Fibroblast of lung (primary cell): Measurements from ENCODE around the gene HMG20A. TPM values are rescaled to one million over a fixed set of nuclear protein-coding genes. Genes with fewer than 3 reads are reported as not detected.

Source experiments
- DNase-seq, 2 donors: peaks; one replicate each; pipeline versions ENCODE4 v3.0.0 to v3.0.0-alpha.2; 2010; ENCODE audit warnings: low read depth in 2 of 2
- H2AFZ ChIP-seq: 2 replicates; pipeline ENCODE4 v1.5.1; 2012; ENCODE audit warnings: low read length, control low read depth, inconsistent platforms
- H3K27ac ChIP-seq: 2 replicates; pipeline ENCODE4 v1.5.1; 2011; ENCODE audit warnings: low read length, control low read depth; ENCODE audit not compliant: insufficient read depth
- H3K27me3 ChIP-seq: 2 replicates; pipeline ENCODE4 v1.5.1; 2011; ENCODE audit warnings: mild to moderate bottlenecking, low read length; ENCODE audit not compliant: control insufficient read depth, insufficient read depth
- H3K36me3 ChIP-seq: 2 replicates; pipeline ENCODE4 v1.5.1; 2011; ENCODE audit warnings: low read length; ENCODE audit not compliant: control insufficient read depth, insufficient read depth
- H3K4me1 ChIP-seq: 2 replicates; pipeline ENCODE4 v1.5.1; 2011; ENCODE audit warnings: low read length; ENCODE audit not compliant: control insufficient read depth, insufficient read depth; ENCODE audit errors: extremely low read depth
- H3K4me2 ChIP-seq: 2 replicates; pipeline ENCODE4 v1.5.1; 2011; ENCODE audit warnings: low read length, control low read depth; ENCODE audit not compliant: insufficient read depth; ENCODE audit errors: extremely low read depth
- H3K4me3 ChIP-seq, 4 experiments: fragments of 200-600 bp in 1 of 4; sonication (generic) in 1 of 4; replicated peaks in 1 of 4; 2 replicates each; pipeline ENCODE4 v1.5.1; 2011 to 2016; ENCODE audit warnings: low read length in 4 of 4, low read depth in 3 of 4, mild to moderate bottlenecking in 3 of 4, control low read depth in 2 of 4, inconsistent platforms in 1 of 4, mixed read lengths in 1 of 4; ENCODE audit not compliant: insufficient read depth in 1 of 4; ENCODE audit errors: control extremely low read depth in 1 of 4
- H3K79me2 ChIP-seq: 2 replicates; pipeline ENCODE4 v1.5.1; 2012; ENCODE audit warnings: mild to moderate bottlenecking, low read length, inconsistent platforms; ENCODE audit not compliant: control insufficient read depth, insufficient read depth
- H3K9ac ChIP-seq: 2 replicates; pipeline ENCODE4 v1.5.1; 2011; ENCODE audit warnings: mild to moderate bottlenecking, low read length, control low read depth; ENCODE audit not compliant: insufficient read depth
- H3K9me3 ChIP-seq: 2 replicates; pipeline ENCODE4 v1.5.1; 2012; ENCODE audit warnings: low read depth, low read length; ENCODE audit not compliant: control insufficient read depth, insufficient read depth
- H4K20me1 ChIP-seq: 2 replicates; pipeline ENCODE4 v1.5.1; 2011; ENCODE audit warnings: low read length; ENCODE audit not compliant: control insufficient read depth, insufficient read depth; ENCODE audit errors: extremely low read depth
- EZH2 ChIP-seq: IDR thresholded peaks from 2 replicates; pipeline ENCODE4 v1.5.1; 2012; ENCODE audit warnings: low read length, control low read depth, mild to moderate bottlenecking; ENCODE audit errors: missing control alignments
- polyA plus RNA-seq, 2 donors: library from polyadenylated mRNA; depleted of rRNA in 1 of 2; stranded (reverse) in 1 of 2; unstranded in 1 of 2; fragments of >200 nt; gene quantifications; 2 replicates each; pipeline ENCODE4 v1.2.1, GENCODE V29; 2011 to 2012; ENCODE audit warnings: missing spikeins in 1 of 2
- total RNA-seq: library from RNA; depleted of rRNA; stranded (reverse); fragments of >200 nt; gene quantifications from 2 replicates; pipeline ENCODE4 v1.2.1, GENCODE V29; 2014
- TF ChIP-seq, protein P1 (sequence below), 2 donors: IDR thresholded peaks in 1 of 2; conservative IDR thresholded peaks in 1 of 2; 1 replicate in 1 of 2; 2 replicates in 1 of 2; pipeline ENCODE4 v1.5.1; 2011 to 2012; ENCODE audit warnings: low read length in 2 of 2, control low read depth in 1 of 2, inconsistent platforms in 1 of 2, low read depth in 1 of 2, mild to moderate bottlenecking in 1 of 2

HMG20A gene
- total and polyA plus RNA-seq, 2 donors (not counting 1 experiment from before 2014, with no cell fraction given) = 26.3 to 38.0 TPM

GRCh38 chr15:77454951-77455350 is 34.3 kb downstream of the HMG20A start:
- Histone ChIP-seq H3K27me3 (no peaks in the 10 kb centered on the region), H3K27ac (peak overlapping the region; percentile 87), H2AFZ (no peak overlapping the region), H3K9me3 (no peaks in the 10 kb centered on the region), H3K36me3 (no peaks in the 10 kb centered on the region), H3K4me3 (no peak overlapping the region), H3K4me2 (no peak overlapping the region), H4K20me1 (no peaks in the 10 kb centered on the region), H3K79me2 (no peaks in the 10 kb centered on the region), H3K4me1 (peaks cover 22% of the 10 kb centered on the region), H3K9ac (no peak overlapping the region)
- DNase-seq = no peak
- TF ChIP-seq EZH2 = no peak
- TF ChIP-seq, protein P1, sequence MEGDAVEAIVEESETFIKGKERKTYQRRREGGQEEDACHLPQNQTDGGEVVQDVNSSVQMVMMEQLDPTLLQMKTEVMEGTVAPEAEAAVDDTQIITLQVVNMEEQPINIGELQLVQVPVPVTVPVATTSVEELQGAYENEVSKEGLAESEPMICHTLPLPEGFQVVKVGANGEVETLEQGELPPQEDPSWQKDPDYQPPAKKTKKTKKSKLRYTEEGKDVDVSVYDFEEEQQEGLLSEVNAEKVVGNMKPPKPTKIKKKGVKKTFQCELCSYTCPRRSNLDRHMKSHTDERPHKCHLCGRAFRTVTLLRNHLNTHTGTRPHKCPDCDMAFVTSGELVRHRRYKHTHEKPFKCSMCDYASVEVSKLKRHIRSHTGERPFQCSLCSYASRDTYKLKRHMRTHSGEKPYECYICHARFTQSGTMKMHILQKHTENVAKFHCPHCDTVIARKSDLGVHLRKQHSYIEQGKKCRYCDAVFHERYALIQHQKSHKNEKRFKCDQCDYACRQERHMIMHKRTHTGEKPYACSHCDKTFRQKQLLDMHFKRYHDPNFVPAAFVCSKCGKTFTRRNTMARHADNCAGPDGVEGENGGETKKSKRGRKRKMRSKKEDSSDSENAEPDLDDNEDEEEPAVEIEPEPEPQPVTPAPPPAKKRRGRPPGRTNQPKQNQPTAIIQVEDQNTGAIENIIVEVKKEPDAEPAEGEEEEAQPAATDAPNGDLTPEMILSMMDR (conservative IDR thresholded peaks at IDR 0.05 in 1 of 2, IDR thresholded peaks at IDR 0.05 in 1 of 2; ENCODE audit: low read depth in 1 of 2, low read length in 2 of 2) = no peak

DNA sequence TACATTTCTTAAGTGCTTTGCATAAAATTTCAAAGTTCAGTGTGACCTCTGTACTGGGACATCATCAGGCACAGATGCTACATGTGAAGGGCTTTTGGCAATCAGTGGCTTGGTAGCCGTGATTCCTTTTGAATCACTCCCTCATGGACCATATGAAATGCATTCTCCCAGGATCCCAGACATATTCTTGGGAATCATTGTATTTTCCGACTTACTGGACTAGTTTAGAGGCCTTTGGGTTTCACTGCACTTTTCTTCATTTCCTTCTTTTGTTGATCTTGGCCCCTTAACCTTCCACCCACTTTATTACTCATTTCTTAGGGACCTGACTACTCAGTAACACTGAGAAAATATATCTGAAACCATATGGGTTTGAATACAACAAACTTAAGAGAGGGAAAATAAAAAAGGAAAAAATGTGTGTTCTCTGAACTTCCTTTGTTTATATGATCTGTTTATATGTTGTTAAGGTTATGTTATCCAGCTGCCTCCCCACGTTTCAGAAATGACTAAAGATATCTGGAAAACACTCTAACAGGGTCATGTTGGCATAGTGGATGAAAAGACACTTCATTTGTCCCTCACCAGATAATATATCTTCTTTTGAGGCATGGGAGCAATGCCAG is 35.1 kb downstream of the HMG20A start:
- H3K79me2 ChIP-seq = no peaks in the 10 kb centered on the region
- TF ChIP-seq EZH2 = no peak
- TF ChIP-seq, protein P1 (conservative IDR thresholded peaks at IDR 0.05 in 1 of 2, IDR thresholded peaks at IDR 0.05 in 1 of 2; ENCODE audit: low read depth in 1 of 2, low read length in 2 of 2) = no peak
- H3K4me1 ChIP-seq = peaks cover 22% of the 10 kb centered on the region
- H4K20me1 ChIP-seq = no peaks in the 10 kb centered on the region
- peak; percentile 84 to 97 for DNase-seq
- H3K9me3 ChIP-seq = no peaks in the 10 kb centered on the region
- H3K4me2 ChIP-seq = peak overlapping the region; percentile 13
- no peaks in the 10 kb centered on the region for H3K27me3 ChIP-seq
- H3K9ac ChIP-seq = no peak overlapping the region
- H3K36me3 ChIP-seq = no peaks in the 10 kb centered on the region
- H3K27ac ChIP-seq = peak overlapping the region; percentile 87
- no peak overlapping the region for H3K4me3 ChIP-seq
- no peak overlapping the region for H2AFZ ChIP-seq

- Histone ChIP-seq H3K27me3 (no peaks in the 10 kb centered on the region), H3K9me3 (no peaks in the 10 kb centered on the region), H3K4me3 (no peak overlapping the region), H4K20me1 (no peaks in the 10 kb centered on the region), H3K79me2 (no peaks in the 10 kb centered on the region), H3K27ac (peak overlapping the region; percentile 87), H3K4me1 (peaks cover 22% of the 10 kb centered on the region), H2AFZ (no peak overlapping the region), H3K4me2 (no peak overlapping the region), H3K36me3 (no peaks in the 10 kb centered on the region), H3K9ac (no peak overlapping the region)
- TF ChIP-seq, protein P1 (conservative IDR thresholded peaks at IDR 0.05 in 1 of 2, IDR thresholded peaks at IDR 0.05 in 1 of 2; ENCODE audit: low read depth in 1 of 2, low read length in 2 of 2) = no peak
- TF ChIP-seq EZH2 = no peak
- DNase-seq = peak in 1 of 2 donors; percentile 59
Measured at GRCh38 chr15:77456746-77457145, 36.1 kb downstream of the HMG20A start.
